Mucosa of descending colon (tissue), 3 donors: ENCODE results near the gene OBSL1. TPM values are rescaled to one million over a fixed set of nuclear protein-coding genes. Genes with fewer than 3 reads are reported as not detected.

Experiments used
- ATAC-seq: fragments of 200-7000 bp; cut with Tn5 transposase; one replicate; pipeline ENCODE4 v1.9.1; 2020; ENCODE audit warnings: mild to moderate bottlenecking, moderate library complexity
- DNase-seq, 3 donors: peaks; one replicate each; pipeline ENCODE4 v3.0.0-alpha.2; 2020
- H3K36me3 ChIP-seq: fragments of 200-600 bp; one replicate; pipeline ENCODE4 v1.8.0; 2021; ENCODE audit warnings: low read depth, mild to moderate bottlenecking
- H3K4me1 ChIP-seq: fragments of 200-600 bp; one replicate; pipeline ENCODE4 v1.8.0; 2021; ENCODE audit warnings: low read depth, mild to moderate bottlenecking
- H3K4me3 ChIP-seq: fragments of 200-600 bp; one replicate; pipeline ENCODE4 v1.8.0; 2021; ENCODE audit warnings: mild to moderate bottlenecking
- H3K9me3 ChIP-seq: fragments of 200-600 bp; one replicate; pipeline ENCODE4 v1.8.0; 2021; ENCODE audit warnings: mild to moderate bottlenecking
- intact Hi-C, 2 donors: fragments of 100-400 bp; cut with DNase I in 1 of 2; cut with micrococcal nuclease in 1 of 2; formaldehyde crosslinking; loops; one replicate each; pipeline versions ENCODE4 v1.11.0 to v1.11.1; 2022; cut with DNase I, micrococcal nuclease
- total RNA-seq, 3 donors: library from RNA; stranded (reverse); fragmentation: NEBNext Ultra II Directional in 2 of 3; extraction: Animal tissue kit (Norgen Biotek cat#: 25700) in 2 of 3; gene quantifications; one replicate each; pipeline versions ENCODE4 v1.2.1 to v1.2.4, GENCODE V29; 2021 to 2023
- TF ChIP-seq, protein P1 (sequence below): fragments of 200-600 bp; IDR thresholded peaks from one replicate; pipeline ENCODE4 v1.8.0; 2022; ENCODE audit warnings: antibody characterized with exemption, mild to moderate bottlenecking
- donor health status: DM: no; HTN: no; CAD: no; lungs with moderate emphysema.
- donor health status: DM: no; HTN: no; CAD: no.
- donor health status: DM: no; HTN: yes; CAD: no.

The OBSL1 gene
- total RNA-seq, 3 donors from 2014 or later, result 7.6 to 53.0 (median 12.6) TPM

DNA sequence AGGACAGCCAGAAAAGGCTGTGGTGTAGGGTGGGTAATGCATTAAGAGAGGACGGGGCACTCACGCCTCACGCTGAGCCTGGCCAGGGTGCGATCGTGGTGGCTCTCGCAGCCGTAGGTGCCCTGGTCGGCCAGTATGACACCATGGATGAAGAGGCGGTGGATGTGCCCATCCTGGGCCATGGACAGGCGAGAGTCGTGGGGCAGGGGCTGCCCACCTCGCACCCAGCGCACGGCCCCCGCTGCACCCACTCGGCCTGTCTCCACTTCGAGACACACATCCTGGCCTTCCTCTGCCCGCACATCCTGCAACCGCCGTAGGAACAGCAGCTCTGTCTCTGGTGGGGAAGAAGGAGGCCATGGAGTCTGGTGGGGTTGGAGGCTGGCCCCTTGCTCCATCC lies 15.4 kb downstream of the OBSL1 start:
- H3K4me1 ChIP-seq, result peaks cover 13% of the 10 kb centered on the region
- no peaks in the 10 kb centered on the region for H3K36me3 ChIP-seq
- TF ChIP-seq, protein P1, sequence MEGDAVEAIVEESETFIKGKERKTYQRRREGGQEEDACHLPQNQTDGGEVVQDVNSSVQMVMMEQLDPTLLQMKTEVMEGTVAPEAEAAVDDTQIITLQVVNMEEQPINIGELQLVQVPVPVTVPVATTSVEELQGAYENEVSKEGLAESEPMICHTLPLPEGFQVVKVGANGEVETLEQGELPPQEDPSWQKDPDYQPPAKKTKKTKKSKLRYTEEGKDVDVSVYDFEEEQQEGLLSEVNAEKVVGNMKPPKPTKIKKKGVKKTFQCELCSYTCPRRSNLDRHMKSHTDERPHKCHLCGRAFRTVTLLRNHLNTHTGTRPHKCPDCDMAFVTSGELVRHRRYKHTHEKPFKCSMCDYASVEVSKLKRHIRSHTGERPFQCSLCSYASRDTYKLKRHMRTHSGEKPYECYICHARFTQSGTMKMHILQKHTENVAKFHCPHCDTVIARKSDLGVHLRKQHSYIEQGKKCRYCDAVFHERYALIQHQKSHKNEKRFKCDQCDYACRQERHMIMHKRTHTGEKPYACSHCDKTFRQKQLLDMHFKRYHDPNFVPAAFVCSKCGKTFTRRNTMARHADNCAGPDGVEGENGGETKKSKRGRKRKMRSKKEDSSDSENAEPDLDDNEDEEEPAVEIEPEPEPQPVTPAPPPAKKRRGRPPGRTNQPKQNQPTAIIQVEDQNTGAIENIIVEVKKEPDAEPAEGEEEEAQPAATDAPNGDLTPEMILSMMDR, result no peak
- H3K9me3 ChIP-seq, result no peaks in the 10 kb centered on the region
- intact Hi-C loops, result no loop called here
- DNase-seq, result peak in 1 of 3 donors; percentile 16
- ATAC-seq, result no peak
- no peak overlapping the region for H3K4me3 ChIP-seq

DNA sequence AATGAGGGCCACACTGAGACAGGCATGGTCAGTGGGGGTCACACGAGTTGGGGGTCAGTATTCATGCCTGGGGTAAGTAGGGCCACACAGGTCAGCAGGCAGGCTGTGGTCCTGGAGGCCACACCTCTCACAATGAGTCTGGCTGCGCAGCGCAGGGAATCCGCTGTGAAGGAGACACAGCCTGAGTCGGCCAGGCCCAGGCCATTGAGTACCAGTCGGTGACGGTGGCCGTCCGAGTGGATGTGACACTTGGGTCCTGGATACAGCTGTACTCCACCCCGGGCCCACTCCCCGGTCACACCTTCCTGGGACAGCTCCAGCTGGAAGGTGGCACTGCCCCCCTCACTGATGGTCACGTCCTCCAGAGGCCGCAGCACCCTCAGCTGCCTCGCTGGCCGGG lies 17.0 kb downstream of the OBSL1 start:
- Histone ChIP-seq H3K36me3 (no peaks in the 10 kb centered on the region), H3K4me3 (no peak overlapping the region), H3K4me1 (peaks cover 13% of the 10 kb centered on the region), H3K9me3 (no peaks in the 10 kb centered on the region)
- DNase-seq, result peak in 1 of 3 donors; percentile 16
- TF ChIP-seq, protein P1, result no peak
- intact Hi-C loops, result no loop called here
- no peak for ATAC-seq

DNA sequence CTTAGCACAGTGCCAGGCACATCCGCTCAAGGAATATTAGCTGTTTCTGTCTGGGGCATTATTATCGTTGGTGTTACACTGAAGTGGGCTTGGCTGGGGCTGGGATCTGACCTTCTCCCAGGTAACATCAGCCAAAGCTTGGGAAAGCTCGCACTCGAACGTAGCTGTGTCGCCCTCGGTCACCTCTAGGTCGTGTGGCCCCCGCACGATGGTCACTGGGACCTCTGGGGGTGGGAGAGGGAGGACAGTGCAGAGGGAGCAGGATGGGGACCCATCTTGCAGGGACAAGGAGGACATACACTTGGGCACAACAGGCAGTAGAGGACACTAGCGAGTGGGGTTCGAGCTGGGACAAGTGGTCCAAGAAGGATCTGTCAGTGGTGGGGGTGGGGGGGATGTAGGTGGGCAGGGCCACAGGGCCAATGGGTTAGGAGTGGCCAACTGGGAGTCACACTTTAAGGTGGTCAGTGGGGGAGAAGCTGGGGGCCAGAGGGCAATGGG lies 17.8 kb downstream of the OBSL1 start:
- Histone ChIP-seq H3K36me3 (no peaks in the 10 kb centered on the region), H3K4me3 (no peak overlapping the region), H3K9me3 (no peaks in the 10 kb centered on the region), H3K4me1 (peaks cover 13% of the 10 kb centered on the region)
- TF ChIP-seq, protein P1, result no peak
- DNase-seq (no peak), ATAC-seq (no peak)
- intact Hi-C loops, result no loop called here

DNA sequence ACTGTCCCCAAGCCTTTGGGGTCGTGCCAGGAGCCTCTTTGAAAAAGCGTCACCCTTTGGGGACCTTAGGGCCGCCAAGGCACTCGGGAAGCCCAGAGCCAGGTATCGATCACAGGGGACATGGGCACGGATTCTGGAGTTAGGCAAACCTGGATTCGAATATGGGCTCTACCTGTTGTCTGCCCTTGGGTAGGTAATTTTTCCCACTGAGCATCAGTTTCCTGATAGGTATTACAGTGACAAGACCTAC lies 18.2 kb downstream of the OBSL1 start:
- DNase-seq, result no peak
- peaks cover 13% of the 10 kb centered on the region for H3K4me1 ChIP-seq
- no peak overlapping the region for H3K4me3 ChIP-seq
- no peaks in the 10 kb centered on the region for H3K36me3 ChIP-seq
- no peak for ATAC-seq
- intact Hi-C loops, result no loop called here
- TF ChIP-seq, protein P1, result no peak
- H3K9me3 ChIP-seq, result no peaks in the 10 kb centered on the region

DNA sequence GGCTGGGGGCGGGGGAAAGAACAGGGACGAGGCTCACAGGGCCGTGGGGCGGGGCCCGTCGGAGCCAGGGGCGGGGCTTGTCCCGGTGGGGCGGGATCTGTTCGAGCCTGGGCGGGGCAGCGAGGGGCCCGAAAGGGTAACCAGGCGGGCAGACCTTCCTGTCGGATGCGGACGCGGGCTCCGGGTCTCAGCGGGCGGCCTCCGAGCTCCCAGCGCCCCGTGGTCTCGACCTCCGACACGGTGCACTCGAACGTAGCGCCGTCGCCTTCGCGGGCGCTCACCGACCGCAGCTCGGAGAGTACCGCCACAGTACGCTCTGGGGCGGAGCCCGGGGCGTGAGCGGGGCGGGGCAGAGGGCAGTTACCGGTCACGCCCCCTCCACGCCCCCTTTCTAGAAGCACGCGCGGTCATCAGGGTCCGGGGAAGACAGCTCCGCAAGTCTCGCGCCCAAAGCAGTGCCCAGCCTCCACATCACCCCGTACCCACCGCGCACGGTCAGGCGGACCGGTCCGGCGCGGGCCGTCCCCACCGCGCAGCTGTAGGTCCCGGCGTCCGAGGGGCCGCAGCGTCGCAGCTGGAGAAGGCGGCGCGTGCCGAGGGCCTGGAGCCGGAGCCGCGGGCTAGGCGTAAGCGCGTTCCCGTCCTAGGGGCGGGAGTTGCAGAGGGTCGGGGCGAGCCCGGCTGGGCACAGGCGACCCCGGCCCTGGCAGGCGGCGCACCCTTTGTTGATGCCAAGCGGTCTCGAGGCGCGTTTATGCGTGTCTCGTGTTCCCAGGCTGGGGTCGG lies 18.8 kb downstream of the OBSL1 start:
- peaks cover 13% of the 10 kb centered on the region for H3K4me1 ChIP-seq
- ATAC-seq, result peak; percentile 95
- DNase-seq, result peak; percentile 84 to 94 (median 90)
- no peak overlapping the region for H3K4me3 ChIP-seq
- intact Hi-C loops, result no loop called here
- H3K36me3 ChIP-seq, result no peaks in the 10 kb centered on the region
- no peaks in the 10 kb centered on the region for H3K9me3 ChIP-seq
- TF ChIP-seq, protein P1, result no peak
